DMS153 treated with DMSO at 0.1 percent for 48 hours (cell line): ENCODE measurements around the gene PWWP2B.
A peak's percentile ranks its signal among the peaks of the same experiment; 100 is the strongest.

Source experiments
- DNase-seq: peaks from one replicate; lab custom pipeline; 2025; ENCODE audit not compliant: unreplicated experiment; lab: John Stamatoyannopoulos, UW

PWWP2B gene

GRCh38 chr10:132406181-132406580, 9.2 kb downstream of the PWWP2B start:
- DNase-seq: no peak

DNA sequence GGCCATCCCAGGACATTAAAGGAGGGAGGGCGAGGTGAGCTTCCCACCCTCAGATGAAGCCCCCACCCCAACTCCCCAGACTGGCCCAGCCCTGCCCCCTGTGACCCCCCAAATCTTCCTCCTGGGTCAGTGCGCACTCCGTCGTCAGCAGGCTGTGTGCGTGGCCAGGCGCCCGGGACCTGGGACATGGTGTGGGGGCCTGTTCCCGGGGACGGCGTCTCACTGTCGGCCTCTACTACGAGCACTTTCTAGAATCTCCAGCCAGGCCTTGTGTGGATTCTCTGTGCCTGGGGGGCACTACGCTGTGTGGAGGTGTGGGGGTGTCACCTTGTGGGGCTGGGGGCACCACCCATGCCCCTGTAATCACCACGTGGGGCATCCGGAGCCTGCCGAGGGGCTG, 9.8 kb downstream of the PWWP2B start:
- no peak for DNase-seq

GRCh38 chr10:132407243-132407746, 10.3 kb downstream of the PWWP2B start:
- no peak for DNase-seq

DNA sequence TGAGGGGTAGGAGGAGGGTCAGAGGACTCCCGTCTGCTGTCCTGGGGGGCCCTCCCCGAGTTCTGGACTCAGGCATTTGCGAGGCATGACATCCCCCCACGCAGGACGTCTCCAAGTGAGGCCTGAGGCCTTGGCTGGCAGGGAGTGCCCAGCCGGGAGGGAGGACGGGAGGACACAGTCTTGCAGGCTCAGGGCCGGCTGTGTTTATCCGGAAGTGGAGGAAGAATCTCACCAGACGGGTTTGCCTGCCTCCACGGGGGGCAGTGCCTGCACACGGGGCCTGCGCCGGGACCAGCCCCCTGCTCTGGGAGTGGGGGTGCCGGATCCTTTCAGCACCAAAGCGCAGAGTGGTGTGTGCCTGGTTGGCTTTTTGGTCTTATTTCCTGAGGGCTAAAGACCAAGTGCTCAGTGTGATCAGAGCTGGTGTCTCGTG, 10.9 kb downstream of the PWWP2B start:
- DNase-seq: peak; percentile 86

DNA sequence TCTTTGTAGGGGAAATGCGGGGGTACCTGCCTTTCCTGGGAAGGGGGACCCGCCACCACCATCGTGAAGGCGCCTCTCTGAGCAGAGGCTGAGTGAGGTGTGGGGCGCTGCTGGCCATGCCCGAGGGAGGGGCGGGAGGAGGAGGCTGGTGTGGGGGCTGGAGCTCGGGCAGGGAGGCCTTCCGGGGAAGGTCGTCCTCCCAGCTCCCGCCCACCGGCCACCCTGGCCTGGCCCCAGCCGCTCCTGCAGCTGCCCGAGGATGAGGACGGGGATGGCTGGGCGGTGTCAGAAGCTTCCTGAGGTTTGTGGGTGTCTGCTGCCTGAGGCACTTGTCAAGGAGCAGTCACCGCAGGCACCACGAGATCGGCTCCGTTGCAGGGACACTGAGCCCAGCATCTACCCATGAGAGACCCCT, 11.4 kb downstream of the PWWP2B start:
- no peak for DNase-seq

- DNase-seq: no peak
Measured at GRCh38 chr10:132408823-132409666, 12.0 kb downstream of the PWWP2B start.

- DNase-seq: no peak
Measured at GRCh38 chr10:132409667-132410028, 12.6 kb downstream of the PWWP2B start.

- DNase-seq: no peak
Measured at GRCh38 chr10:132410056-132410778, 13.2 kb downstream of the PWWP2B start.

DNA sequence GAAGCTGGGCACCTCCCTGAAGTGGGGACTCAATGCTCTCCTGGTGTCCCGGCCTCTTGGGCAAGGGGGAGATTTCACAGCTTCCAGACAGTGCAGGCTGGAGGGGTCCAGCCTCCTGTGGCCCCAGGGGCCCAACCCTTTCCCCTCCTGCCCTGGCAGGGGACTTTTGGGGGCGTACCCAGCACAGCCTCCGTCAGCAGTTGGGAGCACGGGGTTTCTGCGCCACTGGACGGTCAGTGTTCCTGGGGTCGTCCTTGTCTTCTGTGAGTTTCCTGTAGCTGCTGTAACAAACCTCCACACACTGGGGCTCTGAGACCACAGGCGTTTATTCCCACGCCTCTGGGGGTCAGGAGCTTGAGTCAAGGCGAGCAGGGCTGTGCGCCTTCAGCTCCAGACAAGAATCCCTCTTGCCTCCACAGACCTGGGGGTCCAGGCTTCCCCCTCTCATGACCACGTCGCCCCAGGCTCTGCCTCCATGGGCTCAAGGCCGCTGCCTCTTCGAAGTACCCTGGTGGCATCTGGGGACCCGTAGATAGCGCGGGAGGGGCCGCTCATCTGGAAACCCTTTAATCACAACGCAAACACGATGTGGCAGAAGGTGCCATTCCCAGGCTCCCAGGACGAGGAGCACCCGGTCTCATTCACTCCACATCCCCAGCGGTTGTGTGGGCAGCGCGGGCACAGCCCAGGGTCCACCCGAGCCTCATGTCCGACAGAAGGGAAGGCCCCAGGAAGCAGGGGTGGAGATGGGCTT, 14.0 kb downstream of the PWWP2B start:
- no peak for DNase-seq

DNA sequence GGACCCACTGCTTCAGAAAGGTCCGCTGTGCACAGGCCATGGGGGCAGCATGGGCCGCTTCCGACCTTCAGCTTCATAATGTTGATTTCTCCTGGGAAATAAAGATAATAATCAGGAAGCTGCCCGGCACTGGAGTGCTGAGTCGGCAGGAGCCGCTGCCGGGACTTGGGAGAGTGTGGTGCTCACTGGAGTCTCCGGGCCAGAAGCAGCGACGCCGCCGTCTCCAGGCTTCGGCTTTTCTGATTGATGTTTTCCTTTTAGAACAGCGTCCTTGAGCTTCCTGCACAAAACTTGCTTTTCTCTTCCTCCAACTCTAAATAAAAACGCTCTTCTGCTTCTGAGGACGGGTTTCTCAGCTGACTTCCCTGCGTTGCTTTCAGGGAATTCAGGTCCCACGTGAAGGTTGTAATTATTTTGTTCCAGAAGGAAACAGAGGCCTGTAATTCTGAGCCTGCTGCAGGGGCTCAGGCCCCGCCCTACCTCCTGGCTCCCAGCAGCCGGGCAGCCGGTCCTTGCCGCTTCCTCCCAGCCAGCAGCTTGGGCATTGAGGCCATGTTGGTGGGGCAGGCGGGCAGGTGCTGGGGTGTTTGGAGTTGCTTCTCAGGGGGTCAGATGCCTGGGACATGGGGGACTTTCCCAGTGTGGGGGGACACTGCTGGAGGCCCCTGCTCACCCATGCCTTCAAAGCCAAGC, 14.7 kb downstream of the PWWP2B start:
- peak; percentile 40 for DNase-seq

- no peak for DNase-seq
Measured at GRCh38 chr10:132412316-132413192, 15.6 kb downstream of the PWWP2B start.

- DNase-seq: no peak
Measured at GRCh38 chr10:132413226-132414205, 16.5 kb downstream of the PWWP2B start.

DNA sequence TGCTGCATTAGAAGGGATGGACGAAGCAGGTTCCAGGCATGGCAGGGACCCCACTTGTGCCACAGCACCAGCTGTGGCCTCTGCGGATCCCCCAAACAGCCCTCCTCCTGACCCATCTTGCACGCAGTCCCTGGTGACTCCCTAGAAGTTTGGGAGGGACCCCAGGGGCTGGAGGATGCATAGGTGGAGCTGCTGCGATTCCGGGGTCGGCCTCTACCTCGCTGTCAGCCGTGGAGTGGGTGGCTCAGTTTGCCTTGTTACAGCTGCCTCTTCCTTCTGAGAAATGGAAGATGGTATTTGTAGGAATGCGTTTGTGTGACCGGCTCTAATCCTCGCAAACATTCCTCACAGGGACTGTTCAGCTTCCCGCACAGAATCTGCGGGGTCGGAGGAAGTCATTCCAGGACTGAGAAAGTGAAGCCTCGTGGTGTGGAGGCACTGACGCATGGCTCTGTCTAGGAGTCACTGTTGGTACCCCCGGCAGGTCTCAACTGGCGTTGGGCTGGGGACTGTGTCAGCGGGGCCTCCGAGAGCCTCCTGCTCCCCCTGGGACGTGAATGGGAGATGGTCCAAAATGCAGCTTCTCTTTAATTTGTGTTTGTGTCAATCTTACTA, 17.5 kb downstream of the PWWP2B start:
- DNase-seq: no peak

- DNase-seq: no peak
Measured at GRCh38 chr10:132415255-132415654, 18.3 kb downstream of the PWWP2B start.

DNA sequence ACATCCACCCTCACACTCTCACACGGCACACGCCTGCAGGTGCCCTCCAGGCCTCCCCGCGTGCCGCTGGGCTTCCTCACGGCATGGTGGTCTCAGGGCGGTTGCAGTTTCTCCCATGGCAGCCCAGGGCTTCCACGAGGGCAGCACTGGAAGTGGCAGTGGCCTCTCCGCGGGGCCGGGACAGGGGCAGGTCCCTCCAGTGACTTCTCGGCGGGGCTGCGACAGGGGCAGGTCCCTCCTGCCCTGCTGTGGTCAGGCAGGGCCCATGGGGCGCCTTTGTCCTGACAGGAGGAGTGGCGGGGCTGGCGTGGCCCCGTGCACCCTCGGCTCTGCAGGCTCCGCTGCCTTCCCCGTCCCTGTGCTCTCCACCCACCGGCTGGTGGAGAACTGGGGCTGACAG, 19.0 kb downstream of the PWWP2B start:
- no peak for DNase-seq

GRCh38 chr10:132416566-132417256, 19.7 kb downstream of the PWWP2B start:
- DNase-seq: no peak

GRCh38 chr10:132417257-132417910, 20.4 kb downstream of the PWWP2B start:
- DNase-seq: no peak
